HG02571 (cell line): ENCODE data around the gene SLC46A2.

Experiments
- ATAC-seq: cut with Tn5 transposase; IDR thresholded peaks from one replicate; pipeline ENCODE4 v1.9.1; 2021; ENCODE audit warnings: mild to moderate bottlenecking, moderate library complexity; ENCODE audit not compliant: unreplicated experiment

Gene SLC46A2

GRCh38 chr9:112861155-112861554 is 29.5 kb downstream of the SLC46A2 start:
- no peak for ATAC-seq

GRCh38 chr9:112860451-112860850 is 30.2 kb downstream of the SLC46A2 start:
- no peak for ATAC-seq

- ATAC-seq: peak; percentile 67
Observed at GRCh38 chr9:112858625-112859147, 32.0 kb downstream of the SLC46A2 start.

- ATAC-seq: no peak
Observed at GRCh38 chr9:112858005-112858404, 32.7 kb downstream of the SLC46A2 start.

GRCh38 chr9:112856843-112857242 is 33.8 kb downstream of the SLC46A2 start:
- no peak for ATAC-seq

- no peak for ATAC-seq
Observed at GRCh38 chr9:112856200-112856599, 34.5 kb downstream of the SLC46A2 start.

GRCh38 chr9:112854657-112855056 is 36.0 kb downstream of the SLC46A2 start:
- ATAC-seq: no peak

GRCh38 chr9:112853882-112854585 is 36.6 kb downstream of the SLC46A2 start:
- no peak for ATAC-seq

GRCh38 chr9:112852741-112853504 is 37.8 kb downstream of the SLC46A2 start:
- ATAC-seq: no peak

GRCh38 chr9:112850840-112851239 is 39.8 kb downstream of the SLC46A2 start:
- ATAC-seq: no peak

- no peak for ATAC-seq
Observed at GRCh38 chr9:112849363-112849922, 41.2 kb downstream of the SLC46A2 start.

- no peak for ATAC-seq
Observed at GRCh38 chr9:112848316-112849151, 42.1 kb downstream of the SLC46A2 start.

- no peak for ATAC-seq
Observed at GRCh38 chr9:112846528-112847488, 43.9 kb downstream of the SLC46A2 start.

- ATAC-seq: peak; percentile 54
Observed at GRCh38 chr9:112844771-112845542, 45.7 kb downstream of the SLC46A2 start.

GRCh38 chr9:112842555-112842954 is 48.1 kb downstream of the SLC46A2 start:
- no peak for ATAC-seq

- no peak for ATAC-seq
Observed at GRCh38 chr9:112841261-112841660, 49.4 kb downstream of the SLC46A2 start.

- no peak for ATAC-seq
Observed at GRCh38 chr9:112839331-112839730, 51.3 kb downstream of the SLC46A2 start.

GRCh38 chr9:112838342-112838741 is 52.3 kb downstream of the SLC46A2 start:
- no peak for ATAC-seq

GRCh38 chr9:112836394-112836793 is 54.3 kb downstream of the SLC46A2 start:
- no peak for ATAC-seq
